GM12873 (cell line): ENCODE measurements around the gene GAMT.
A peak's percentile ranks its signal among the peaks of the same experiment; 100 is the strongest.

Source experiments
- TF ChIP-seq, protein P1 (sequence below): IDR thresholded peaks from 2 replicates; pipeline ENCODE4 v1.5.1; 2012; ENCODE audit warnings: low read depth, mild to moderate bottlenecking, moderate library complexity, low read length, control low read depth; ENCODE audit not compliant: insufficient read depth; ENCODE audit errors: missing control alignments

The GAMT gene

DNA sequence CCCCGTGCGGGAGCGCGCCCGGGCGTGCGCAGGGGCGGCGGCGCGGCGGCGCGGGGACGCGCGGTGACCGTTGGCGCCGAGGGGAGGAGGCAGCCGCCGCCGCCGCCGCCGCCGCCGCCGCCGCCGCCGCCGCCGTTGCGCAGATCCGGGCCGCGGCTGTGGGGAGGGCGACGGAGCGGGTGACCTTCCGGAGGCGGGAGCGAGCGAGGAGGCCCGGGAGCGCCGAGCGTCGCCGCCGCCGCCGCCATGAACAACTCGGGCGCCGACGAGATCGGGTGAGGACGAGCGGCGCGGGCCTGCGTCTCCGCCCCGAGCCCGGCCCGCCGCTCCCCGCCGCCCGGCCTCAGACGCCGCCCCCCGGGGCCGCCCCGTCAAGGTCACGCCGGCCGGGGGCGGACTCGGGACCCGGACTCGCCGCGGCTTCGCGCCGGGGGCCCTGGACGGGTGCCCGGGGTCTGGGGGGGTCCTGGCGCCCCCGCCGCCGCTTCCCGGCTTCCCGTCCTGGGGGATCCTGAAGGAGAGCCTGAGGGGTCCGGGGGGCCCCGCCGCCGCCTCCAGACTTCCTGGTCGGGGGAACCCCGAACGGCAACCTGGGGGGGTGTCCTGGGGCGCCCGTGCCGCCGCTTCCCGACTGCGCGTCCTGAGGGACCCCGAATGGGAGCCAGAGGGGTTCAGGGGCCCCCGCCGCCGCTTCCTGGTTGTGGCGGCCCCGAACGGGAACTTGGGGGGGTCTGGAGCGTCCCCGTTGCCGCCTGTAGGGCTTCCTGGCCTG is 6.4 kb upstream of the GAMT start, which contains the start of gene DAZAP1:
TSS of gene DAZAP1 (plus strand) at position 59 of the 772 bp plus-strand sequence. CDS start at position 247, 188 bp downstream.
- TF ChIP-seq, protein P1, sequence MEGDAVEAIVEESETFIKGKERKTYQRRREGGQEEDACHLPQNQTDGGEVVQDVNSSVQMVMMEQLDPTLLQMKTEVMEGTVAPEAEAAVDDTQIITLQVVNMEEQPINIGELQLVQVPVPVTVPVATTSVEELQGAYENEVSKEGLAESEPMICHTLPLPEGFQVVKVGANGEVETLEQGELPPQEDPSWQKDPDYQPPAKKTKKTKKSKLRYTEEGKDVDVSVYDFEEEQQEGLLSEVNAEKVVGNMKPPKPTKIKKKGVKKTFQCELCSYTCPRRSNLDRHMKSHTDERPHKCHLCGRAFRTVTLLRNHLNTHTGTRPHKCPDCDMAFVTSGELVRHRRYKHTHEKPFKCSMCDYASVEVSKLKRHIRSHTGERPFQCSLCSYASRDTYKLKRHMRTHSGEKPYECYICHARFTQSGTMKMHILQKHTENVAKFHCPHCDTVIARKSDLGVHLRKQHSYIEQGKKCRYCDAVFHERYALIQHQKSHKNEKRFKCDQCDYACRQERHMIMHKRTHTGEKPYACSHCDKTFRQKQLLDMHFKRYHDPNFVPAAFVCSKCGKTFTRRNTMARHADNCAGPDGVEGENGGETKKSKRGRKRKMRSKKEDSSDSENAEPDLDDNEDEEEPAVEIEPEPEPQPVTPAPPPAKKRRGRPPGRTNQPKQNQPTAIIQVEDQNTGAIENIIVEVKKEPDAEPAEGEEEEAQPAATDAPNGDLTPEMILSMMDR: no peak

- TF ChIP-seq, protein P1: peak; percentile 61
Observed at GRCh38 chr19:1406774-1407527, 5.6 kb upstream of the GAMT start.

GRCh38 chr19:1402411-1403070 is 1.2 kb upstream of the GAMT start:
- TF ChIP-seq, protein P1: no peak

- TF ChIP-seq, protein P1: no peak
Observed at GRCh38 chr19:1401889-1402217, 511 bp upstream of the GAMT start.

DNA sequence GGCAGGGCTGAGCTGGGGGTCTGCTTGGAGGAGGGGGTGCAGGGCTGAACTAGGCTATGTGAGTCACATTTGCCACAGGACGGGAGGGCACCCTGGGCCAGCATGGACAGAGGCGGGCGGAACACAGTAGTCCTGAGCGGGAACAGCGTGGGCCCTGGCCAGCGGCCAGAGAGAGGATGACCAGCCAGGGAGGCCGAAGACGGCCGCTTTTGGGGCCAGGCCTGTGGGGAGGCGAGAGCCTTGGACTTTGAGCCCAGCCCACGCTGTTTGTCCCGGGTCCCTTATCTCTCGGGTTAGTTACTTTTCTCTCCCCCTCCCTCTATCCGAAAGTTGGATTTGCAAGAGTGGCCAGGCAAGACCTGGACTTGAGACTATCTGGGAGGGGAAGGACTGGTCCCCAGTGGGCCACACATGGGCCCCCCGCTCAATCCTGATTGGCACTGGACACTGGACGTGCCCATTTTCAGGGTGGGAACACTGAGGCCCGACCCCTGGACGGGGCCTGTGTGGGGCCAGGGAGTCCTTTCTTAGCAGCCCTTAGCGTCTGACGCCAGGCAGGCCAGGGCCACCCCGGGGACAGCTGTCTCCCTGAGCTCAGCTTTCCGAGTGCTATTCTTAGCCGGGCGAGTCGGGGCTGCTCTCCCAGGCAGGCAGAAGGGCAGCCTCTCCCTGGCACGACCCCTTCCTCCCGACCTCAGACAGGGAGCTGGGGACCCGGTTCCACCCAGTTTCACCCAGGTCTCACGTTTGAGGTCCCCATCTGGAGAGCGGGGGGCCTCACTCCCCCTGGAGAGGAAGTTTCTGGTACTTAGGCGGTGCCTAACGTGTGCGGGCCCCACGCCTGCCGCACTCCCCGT is 833 bp downstream of the GAMT start:
- TF ChIP-seq, protein P1: no peak

- TF ChIP-seq, protein P1: no peak
Observed at GRCh38 chr19:1399745-1400144, 1.6 kb downstream of the GAMT start.

GRCh38 chr19:1399079-1399478 is 2.3 kb downstream of the GAMT start:
- TF ChIP-seq, protein P1: no peak
